Suprapubic skin (tissue), 3 donors: ENCODE data around the gene RNF20.

Source experiments
- CTCF ChIP-seq, 2 donors: fragments of 200-600 bp in 1 of 2; fragments of 450-650 bp in 1 of 2; sonication (generic) in 1 of 2; IDR thresholded peaks; one replicate each; pipeline ENCODE4 v1.5.1; 2016 to 2019; ENCODE audit warnings: antibody characterized with exemption in 2 of 2, mild to moderate bottlenecking in 1 of 2, moderate library complexity in 1 of 2
- EP300 ChIP-seq: sonication (generic); formaldehyde crosslinking; IDR thresholded peaks from one replicate; pipeline ENCODE4 v1.6.1; 2017; ENCODE audit warnings: antibody characterized with exemption

- TF ChIP-seq EP300 = no peak
- no peak for TF ChIP-seq CTCF (IDR thresholded peaks at IDR 0.05)
Measured at GRCh38 chr9:101562966-101563365, 29.3 kb downstream of the RNF20 start.
